GM12874 (cell line): ENCODE measurements around the gene ARL4D.

Experiments
- TF ChIP-seq, protein P1 (sequence below): IDR thresholded peaks from 2 replicates; pipeline ENCODE4 v1.5.1; 2011; ENCODE audit warnings: low read depth, mild to moderate bottlenecking, control low read depth, low read length, moderate library complexity; ENCODE audit not compliant: insufficient read depth

The ARL4D gene

DNA sequence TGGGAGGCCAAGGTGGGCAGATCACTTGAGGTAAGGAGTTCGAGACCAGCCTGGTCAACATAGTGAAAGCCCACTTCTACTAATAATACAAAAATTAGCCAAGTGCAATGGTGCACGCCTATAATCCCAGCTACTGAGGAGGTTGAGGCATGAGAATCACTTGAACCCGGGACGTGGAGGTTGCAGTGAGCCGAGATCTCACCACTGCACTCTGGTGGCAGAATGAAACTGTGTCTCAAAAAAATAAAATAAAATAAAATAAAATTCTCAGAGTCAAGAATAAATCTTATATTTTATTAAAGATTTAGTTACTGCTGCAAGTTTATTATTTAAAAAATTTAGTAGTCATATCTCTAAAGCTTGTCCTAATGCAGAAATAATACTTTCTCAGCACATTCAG lies 29.7 kb downstream of the ARL4D start:
- TF ChIP-seq, protein P1, sequence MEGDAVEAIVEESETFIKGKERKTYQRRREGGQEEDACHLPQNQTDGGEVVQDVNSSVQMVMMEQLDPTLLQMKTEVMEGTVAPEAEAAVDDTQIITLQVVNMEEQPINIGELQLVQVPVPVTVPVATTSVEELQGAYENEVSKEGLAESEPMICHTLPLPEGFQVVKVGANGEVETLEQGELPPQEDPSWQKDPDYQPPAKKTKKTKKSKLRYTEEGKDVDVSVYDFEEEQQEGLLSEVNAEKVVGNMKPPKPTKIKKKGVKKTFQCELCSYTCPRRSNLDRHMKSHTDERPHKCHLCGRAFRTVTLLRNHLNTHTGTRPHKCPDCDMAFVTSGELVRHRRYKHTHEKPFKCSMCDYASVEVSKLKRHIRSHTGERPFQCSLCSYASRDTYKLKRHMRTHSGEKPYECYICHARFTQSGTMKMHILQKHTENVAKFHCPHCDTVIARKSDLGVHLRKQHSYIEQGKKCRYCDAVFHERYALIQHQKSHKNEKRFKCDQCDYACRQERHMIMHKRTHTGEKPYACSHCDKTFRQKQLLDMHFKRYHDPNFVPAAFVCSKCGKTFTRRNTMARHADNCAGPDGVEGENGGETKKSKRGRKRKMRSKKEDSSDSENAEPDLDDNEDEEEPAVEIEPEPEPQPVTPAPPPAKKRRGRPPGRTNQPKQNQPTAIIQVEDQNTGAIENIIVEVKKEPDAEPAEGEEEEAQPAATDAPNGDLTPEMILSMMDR: no peak

DNA sequence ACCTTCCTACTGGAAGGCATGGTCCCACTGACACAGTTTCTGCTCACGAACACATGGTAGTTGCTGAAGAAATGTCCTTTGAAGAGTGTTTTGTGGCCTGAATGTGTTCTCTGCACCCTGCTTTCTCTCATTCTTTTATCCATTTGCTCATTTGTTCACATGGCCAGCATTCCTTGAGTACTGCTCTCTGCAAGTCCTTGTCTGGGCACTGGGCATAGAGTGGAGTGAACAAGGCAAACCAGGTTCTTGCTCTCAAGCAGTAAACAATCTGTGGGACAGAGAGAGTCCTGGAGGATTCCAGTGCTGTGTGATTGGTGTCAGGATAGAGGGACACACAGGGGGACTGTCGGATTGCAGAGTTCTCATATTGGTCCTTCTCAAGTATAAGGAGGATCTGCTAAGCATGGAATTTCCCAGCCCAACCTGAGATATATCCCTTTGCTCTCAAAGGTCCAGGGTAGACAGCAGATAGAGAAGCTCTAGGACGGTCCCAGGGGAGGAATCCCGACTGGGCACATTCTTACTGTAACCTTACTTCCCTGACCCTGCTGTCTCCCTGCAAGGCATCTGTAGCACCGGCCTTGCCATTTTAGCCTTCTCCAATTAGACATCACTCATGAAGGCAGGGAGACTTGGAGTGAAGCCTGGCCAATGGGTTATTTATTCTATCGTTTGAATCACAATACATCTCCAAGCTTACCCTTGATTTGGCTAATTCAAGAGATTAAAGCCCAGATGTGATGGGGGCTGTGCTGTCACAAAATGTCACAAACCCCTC lies 32.3 kb downstream of the ARL4D start:
- TF ChIP-seq, protein P1: no peak

DNA sequence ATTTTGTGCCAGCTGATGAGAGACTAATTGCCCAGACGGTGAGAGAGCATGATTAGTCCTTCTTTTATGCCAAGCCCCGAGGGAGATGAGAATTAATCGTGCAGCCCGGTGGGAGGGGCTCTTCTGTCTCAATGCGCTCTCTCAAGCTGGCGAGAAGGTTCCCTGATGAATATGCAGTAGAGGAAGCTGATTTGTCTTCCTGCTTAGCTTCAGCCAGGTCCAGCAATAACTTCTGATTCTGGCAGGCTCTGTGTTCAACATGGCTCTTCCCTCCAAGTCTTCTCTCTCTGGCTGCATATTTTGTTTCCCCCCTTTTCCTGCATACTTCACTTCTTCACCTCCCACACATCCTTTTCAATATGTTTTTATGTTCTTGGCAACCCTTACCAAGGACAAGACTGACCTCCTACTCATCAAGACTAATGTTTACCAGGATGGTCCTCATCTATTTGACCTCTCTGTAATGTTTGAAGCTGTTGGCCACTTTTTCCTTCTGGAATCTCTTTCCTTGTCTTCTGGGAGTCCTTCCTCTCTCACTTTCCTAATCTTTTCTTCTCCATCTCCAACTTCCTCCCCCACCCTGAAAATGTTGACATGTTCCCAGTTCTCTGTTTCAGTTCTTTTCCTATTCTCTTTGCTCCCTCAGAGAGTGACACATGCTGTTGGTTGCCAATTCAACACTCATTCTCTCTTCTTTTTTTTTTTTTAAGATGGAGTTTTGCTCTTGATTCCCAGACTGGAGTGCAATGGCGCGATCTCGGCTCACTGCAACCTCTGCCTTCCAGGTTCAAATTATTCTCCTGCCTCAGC lies 33.1 kb downstream of the ARL4D start:
- TF ChIP-seq, protein P1: no peak

DNA sequence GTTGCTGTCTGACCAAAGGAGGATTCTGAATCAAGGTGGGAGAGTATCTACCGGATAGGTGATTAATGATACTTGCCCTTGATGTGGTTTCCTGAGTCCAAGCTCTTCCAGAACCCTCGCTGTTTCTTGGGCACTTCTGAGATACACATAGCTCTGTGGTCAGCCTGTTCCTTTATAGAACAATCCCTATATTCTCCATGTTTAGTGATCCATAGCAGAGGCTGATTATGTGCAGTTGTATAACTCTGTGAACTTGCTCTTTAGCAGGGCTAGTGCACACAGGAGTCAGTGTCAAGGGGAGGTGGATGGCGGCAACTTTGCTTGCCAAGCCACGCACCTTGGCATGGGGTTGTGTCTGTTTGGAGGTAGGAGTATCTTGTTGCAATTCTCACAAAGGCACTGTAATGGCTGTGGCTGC lies 36.1 kb downstream of the ARL4D start:
- TF ChIP-seq, protein P1: no peak

DNA sequence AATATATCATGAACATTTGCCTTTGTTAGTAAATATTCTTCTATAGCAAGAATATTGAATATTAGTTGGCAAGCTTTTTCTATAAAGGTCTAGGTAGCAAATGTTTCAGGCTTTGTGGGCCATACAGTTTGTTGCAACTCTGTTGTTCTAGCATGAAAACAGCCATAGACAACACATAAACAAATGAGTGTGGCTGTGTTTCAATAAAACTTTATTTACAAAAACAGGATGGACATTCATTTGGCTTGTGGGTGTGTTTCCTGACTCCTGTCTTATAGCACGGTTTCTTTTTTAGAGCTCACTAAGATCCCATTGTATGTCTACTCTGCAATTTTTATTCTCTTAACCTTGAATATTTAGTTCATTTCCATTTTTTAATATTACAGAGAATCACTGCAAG lies 39.0 kb downstream of the ARL4D start:
- TF ChIP-seq, protein P1: no peak

DNA sequence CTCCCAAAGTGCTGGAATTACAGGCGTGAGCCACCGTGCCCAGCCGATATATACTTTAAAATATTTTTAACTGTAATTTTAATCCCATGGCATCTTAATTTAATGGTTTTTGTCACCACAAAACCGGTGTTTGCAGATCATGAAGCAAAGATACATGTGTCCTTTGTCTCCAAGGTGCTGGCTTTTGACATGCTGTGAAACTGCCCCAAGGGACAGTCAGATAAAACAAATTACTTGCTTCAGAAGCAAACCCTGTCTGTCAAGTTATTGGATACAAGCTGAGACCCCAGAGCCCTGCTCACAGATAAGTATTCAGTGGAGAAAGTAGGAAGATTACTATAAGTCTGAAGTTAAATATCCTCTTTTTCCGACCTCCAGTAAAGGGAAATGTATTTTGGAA lies 39.8 kb downstream of the ARL4D start:
- TF ChIP-seq, protein P1: no peak

DNA sequence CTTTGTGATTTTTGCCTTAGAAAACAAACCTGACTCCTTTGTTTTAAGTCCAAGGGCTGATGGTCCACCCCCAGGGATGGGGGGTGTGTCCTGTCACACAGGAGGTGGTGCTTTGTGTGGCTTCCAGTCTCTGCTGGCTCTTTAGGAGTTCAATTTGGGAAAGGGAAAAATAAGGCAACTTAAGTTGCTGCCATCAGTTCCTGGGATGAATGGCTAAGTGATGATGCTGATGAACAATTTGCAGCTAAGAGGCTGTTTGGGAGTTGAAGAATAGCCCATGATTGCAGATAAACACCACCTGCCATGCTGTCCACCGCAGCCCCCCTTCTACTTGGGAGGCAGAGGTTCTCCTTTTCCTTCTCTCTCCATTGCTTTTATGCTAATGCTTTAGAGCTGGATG lies 40.2 kb downstream of the ARL4D start:
- TF ChIP-seq, protein P1: no peak
